Naive thymus-derived CD4-positive, alpha-beta T cell (primary cell): Measurements from ENCODE around the gene BLVRB. TPM values are rescaled to one million over a fixed set of nuclear protein-coding genes. Genes with fewer than 3 reads are reported as not detected.
A peak's percentile ranks its signal among the peaks of the same experiment; 100 is the strongest.
"Not testable (repeated sequence)": the region's sequence is repeated elsewhere in the genome, so short reads cannot be mapped to it uniquely, and the experiment has no call there.

ENCODE experiments used
- ATAC-seq: fragments of 150-1000 bp; cut with Tn5 transposase; 2 replicates; pipeline ENCODE4 v1.10.0; 2021; ENCODE audit warnings: mild to moderate bottlenecking, moderate library complexity
- CTCF ChIA-PET: fragments of 350-600 bp; sonication (Branson Sonifier 250); formaldehyde crosslinking; loops from one replicate; lab custom pipeline; 2021; ENCODE audit warnings: antibody characterized with exemption; lab: Charles Lee
- POLR2A ChIA-PET: fragments of 350-600 bp; sonication (Branson Sonifier 250); formaldehyde crosslinking; loops from one replicate; lab custom pipeline; 2021; ENCODE audit warnings: antibody characterized with exemption, inconsistent platforms; lab: Charles Lee
- DNase-seq, 9 donors: peaks; one replicate each; pipeline versions ENCODE4 v3.0.0 to v3.0.0-alpha.2; 2020 to 2022; ENCODE audit warnings: mixed read lengths in 1 of 9
- H3K27ac ChIP-seq: one replicate; pipeline ENCODE4 v1.7.0; 2013; ENCODE audit warnings: mild to moderate bottlenecking, low read depth, low read length, moderate library complexity
- H3K27me3 ChIP-seq, 2 donors: one replicate each; pipeline ENCODE4 v1.7.0; 2013; ENCODE audit warnings: low read length in 2 of 2, mild to moderate bottlenecking in 2 of 2, moderate library complexity in 2 of 2; ENCODE audit not compliant: control insufficient read depth in 2 of 2, insufficient read depth in 2 of 2
- H3K36me3 ChIP-seq, 3 experiments: 1 replicate in 2 of 3; 2 replicates in 1 of 3; pipeline ENCODE4 v1.7.0; 2013; ENCODE audit warnings: low read length in 3 of 3, mild to moderate bottlenecking in 3 of 3, moderate library complexity in 1 of 3; ENCODE audit not compliant: insufficient read depth in 3 of 3, control insufficient read depth in 2 of 3
- H3K4me1 ChIP-seq, 2 donors: one replicate each; pipeline ENCODE4 v1.7.0; 2013; ENCODE audit warnings: low read length in 2 of 2, mild to moderate bottlenecking in 2 of 2, moderate library complexity in 1 of 2; ENCODE audit not compliant: control insufficient read depth in 2 of 2, insufficient read depth in 2 of 2
- H3K4me3 ChIP-seq: 2 replicates; pipeline ENCODE4 v1.7.0; 2013; ENCODE audit warnings: mild to moderate bottlenecking, low read length
- H3K9me3 ChIP-seq, 3 experiments: 1 replicate in 2 of 3; 2 replicates in 1 of 3; pipeline ENCODE4 v1.7.0; 2013; ENCODE audit warnings: low read length in 3 of 3; ENCODE audit not compliant: control insufficient read depth in 2 of 3
- H3K27ac Mint-ChIP-seq, 9 donors: one replicate each; pipeline ENCODE4 v1.8.0; 2020 to 2022; ENCODE audit warnings: mixed read lengths in 9 of 9, mild to moderate bottlenecking in 8 of 9, moderate library complexity in 5 of 9, inconsistent platforms in 2 of 9
- H3K27me3 Mint-ChIP-seq, 5 donors: one replicate each; pipeline ENCODE4 v1.8.0; 2021 to 2022; ENCODE audit warnings: mixed read lengths in 5 of 5, mild to moderate bottlenecking in 1 of 5
- H3K36me3 Mint-ChIP-seq, 5 donors: one replicate each; pipeline ENCODE4 v1.8.0; 2020 to 2022; ENCODE audit warnings: mixed read lengths in 5 of 5, mild to moderate bottlenecking in 3 of 5, inconsistent platforms in 1 of 5
- H3K4me1 Mint-ChIP-seq, 7 donors: one replicate each; pipeline ENCODE4 v1.8.0; 2020 to 2022; ENCODE audit warnings: mixed read lengths in 7 of 7, mild to moderate bottlenecking in 3 of 7, inconsistent platforms in 1 of 7
- H3K4me3 Mint-ChIP-seq, 10 donors: one replicate each; pipeline ENCODE4 v1.8.0; 2020 to 2022; ENCODE audit warnings: mild to moderate bottlenecking in 10 of 10, mixed read lengths in 10 of 10, moderate library complexity in 6 of 10, inconsistent platforms in 2 of 10
- H3K9me3 Mint-ChIP-seq, 11 donors: one replicate each; pipeline ENCODE4 v1.8.0; 2020 to 2022; ENCODE audit warnings: mixed read lengths in 11 of 11, mild to moderate bottlenecking in 4 of 11, inconsistent platforms in 1 of 11, moderate library complexity in 1 of 11
- intact Hi-C, 2 donors: fragments of 100-400 bp; cut with micrococcal nuclease; formaldehyde crosslinking; loops; one replicate each; pipeline ENCODE4 v1.15.1; 2023
- polyA plus RNA-seq, 2 donors: library from polyadenylated mRNA; unstranded; fragments of 300-500 nt; fragmentation: Illumina TruSeq; gene quantifications; one replicate each; pipeline ENCODE4 v1.2.3, GENCODE V29; 2021
- total RNA-seq, 6 experiments: library from RNA in 5 of 6; stranded (reverse) in 5 of 6; gene quantifications; 1 replicate in 5 of 6; 2 replicates in 1 of 6; pipeline ENCODE4 v1.2.3 and lab custom pipeline; 2021 to 2026

BLVRB gene
- total and polyA plus RNA-seq, 7 experiments from 2014 or later = 11.0 to 42.2 (median 14.3) TPM

GRCh38 chr19:40412866-40413265, 52.7 kb downstream of the BLVRB start:
- no peak overlapping the region for H3K4me3 ChIP-seq
- Mint-ChIP-seq H3K27me3 (peaks cover 0 to 5% (median 0%) of the 10 kb centered on the region in 5 donors), H3K4me1 (peaks cover 3 to 31% (median 17%) of the 10 kb centered on the region in 7 donors), H3K4me3 (no peak overlapping the region), H3K27ac (no peak overlapping the region), H3K9me3 (peaks cover 0 to 1% (median 0%) of the 10 kb centered on the region in 11 donors), H3K36me3 (no peaks in the 10 kb centered on the region)
- no peaks in the 10 kb centered on the region for H3K9me3 ChIP-seq
- ChIA-PET CTCF (interaction anchor here (0.6 kb wide), 1 partner anchor 176 kb away, joined by 4 read pairs; no protein-coding TSS in a partner anchor), POLR2A (interaction anchor here (0.6 to 1.2 kb wide), 4 partner anchors 8 to 16 kb away, joined by 3 to 4 read pairs (median 4); partner anchors contain the start of gene SERTAD1)
- H3K4me1 ChIP-seq = peaks cover 0 to 4% of the 10 kb centered on the region in 2 donors
- no peak overlapping the region for H3K27ac ChIP-seq
- DNase-seq (no peak), ATAC-seq (no peak)
- H3K36me3 ChIP-seq = no peaks in the 10 kb centered on the region
- intact Hi-C loops = no loop called here
- H3K27me3 ChIP-seq = no peaks in the 10 kb centered on the region

- DNase-seq (peak in 1 of 9 donors; percentile 1), ATAC-seq (no peak)
- peaks cover 0 to 1% (median 0%) of the 10 kb centered on the region in 11 donors for H3K9me3 Mint-ChIP-seq
- H3K4me1 Mint-ChIP-seq = peaks cover 6 to 28% (median 15%) of the 10 kb centered on the region in 7 donors
- CTCF ChIA-PET = interaction anchor here (0.6 kb wide), 1 partner anchor 175 kb away, joined by 4 read pairs; no protein-coding TSS in a partner anchor
- no peaks in the 10 kb centered on the region for H3K36me3 Mint-ChIP-seq
- intact Hi-C loops = no loop called here
- Histone ChIP-seq H3K27me3 (no peaks in the 10 kb centered on the region), H3K9me3 (no peaks in the 10 kb centered on the region), H3K4me3 (no peak overlapping the region), H3K4me1 (peaks cover 0 to 6% of the 10 kb centered on the region in 2 donors), H3K36me3 (no peaks in the 10 kb centered on the region), H3K27ac (no peak overlapping the region)
- no peak overlapping the region for H3K4me3 Mint-ChIP-seq
- no peak overlapping the region for H3K27ac Mint-ChIP-seq
- peaks cover 0 to 5% (median 0%) of the 10 kb centered on the region in 5 donors for H3K27me3 Mint-ChIP-seq
- POLR2A ChIA-PET = interaction anchor here (0.6 to 1.2 kb wide), 3 partner anchors 9 to 15 kb away, joined by 3 to 4 read pairs (median 4); partner anchors contain the start of gene SERTAD1
Observed at GRCh38 chr19:40411958-40412499, 53.5 kb downstream of the BLVRB start.

DNA sequence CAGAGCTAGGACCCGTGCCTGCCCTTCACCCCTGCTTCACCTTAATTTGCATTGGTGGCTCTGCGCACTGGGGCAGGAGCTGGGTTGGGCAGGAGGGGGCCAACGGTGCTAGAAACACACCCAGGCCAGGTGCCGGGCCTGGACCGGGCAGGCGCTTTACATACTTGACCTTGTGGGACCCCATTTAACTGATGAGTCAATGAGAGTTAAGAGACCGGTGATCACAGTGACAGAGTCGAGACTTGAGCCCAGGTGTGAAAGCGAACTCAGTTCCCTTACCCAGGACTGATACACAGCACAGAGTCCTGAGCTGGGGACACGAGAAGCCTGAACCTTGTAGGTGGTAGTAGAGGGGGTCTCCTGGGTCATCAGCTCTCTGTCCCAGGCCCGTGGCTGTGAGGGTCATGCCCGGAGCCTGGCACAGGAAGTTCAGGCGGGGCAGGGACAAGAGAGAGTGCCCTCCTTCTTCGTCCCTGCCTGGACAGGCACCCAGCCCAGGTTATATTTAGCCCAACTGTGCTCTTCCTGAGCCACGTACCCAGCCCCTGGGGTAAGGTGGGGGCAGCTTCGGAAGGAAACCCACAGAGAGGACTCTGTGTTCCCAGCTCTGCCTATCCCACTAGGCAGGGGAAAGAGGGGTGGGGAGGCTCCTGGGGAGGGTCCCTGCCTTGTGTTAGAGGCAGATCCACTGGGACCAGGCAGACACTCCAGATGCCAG, 54.3 kb downstream of the BLVRB start:
- H3K36me3 ChIP-seq = no peaks in the 10 kb centered on the region
- Mint-ChIP-seq H3K4me3 (no peak overlapping the region), H3K9me3 (peaks cover 0 to 1% (median 0%) of the 10 kb centered on the region in 11 donors), H3K4me1 (peaks cover 6 to 23% (median 11%) of the 10 kb centered on the region in 7 donors), H3K27me3 (peaks cover 0 to 5% (median 0%) of the 10 kb centered on the region in 5 donors), H3K36me3 (no peaks in the 10 kb centered on the region), H3K27ac (peak overlapping the region in 1 of 9 donors; percentile 80)
- H3K27ac ChIP-seq = no peak overlapping the region
- DNase-seq = peak in 1 of 9 donors; percentile 3
- POLR2A ChIA-PET = interaction anchor here (0.6 to 1.3 kb wide), 3 partner anchors 9 to 19 kb away, joined by 3 to 4 read pairs (median 4); no protein-coding TSS in a partner anchor
- H3K9me3 ChIP-seq = no peaks in the 10 kb centered on the region
- CTCF ChIA-PET = interaction anchor here (0.6 kb wide), 1 partner anchor 42 kb away, joined by 3 read pairs; no protein-coding TSS in a partner anchor
- no peak for ATAC-seq
- H3K4me1 ChIP-seq = peaks cover 0 to 6% of the 10 kb centered on the region in 2 donors
- intact Hi-C loops = no loop called here
- no peaks in the 10 kb centered on the region for H3K27me3 ChIP-seq
- H3K4me3 ChIP-seq = no peak overlapping the region

DNA sequence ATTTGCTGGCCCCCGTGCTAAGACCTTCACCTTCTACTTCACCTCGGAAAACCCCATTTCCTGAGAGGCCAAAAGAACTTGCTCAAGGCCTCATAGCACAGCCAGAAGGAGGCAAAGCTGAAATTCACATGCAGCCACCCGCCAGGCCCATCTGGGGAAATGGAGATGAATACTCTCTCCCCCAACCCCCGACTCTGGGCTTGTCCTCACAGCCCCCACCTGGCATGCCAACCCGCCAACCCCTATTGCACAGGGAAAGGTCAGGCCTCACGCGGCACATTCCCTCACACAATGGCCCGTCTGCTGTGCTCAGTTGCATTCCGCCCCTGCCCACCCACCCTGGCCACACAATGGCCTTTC, 55.5 kb downstream of the BLVRB start:
- peaks cover 6 to 14% (median 11%) of the 10 kb centered on the region in 7 donors for H3K4me1 Mint-ChIP-seq
- H3K4me3 Mint-ChIP-seq = no peak overlapping the region
- H3K27ac Mint-ChIP-seq = no peak overlapping the region
- intact Hi-C loops = no loop called here
- POLR2A ChIA-PET = interaction anchor here (0.5 kb wide), 1 partner anchor 819 kb away, joined by 3 read pairs; no protein-coding TSS in a partner anchor
- H3K27me3 Mint-ChIP-seq = peaks cover 0 to 5% (median 0%) of the 10 kb centered on the region in 5 donors
- CTCF ChIA-PET = no interaction called here
- peaks cover 0 to 2% (median 0%) of the 10 kb centered on the region in 11 donors for H3K9me3 Mint-ChIP-seq
- Histone ChIP-seq H3K4me1 (peaks cover 0 to 6% of the 10 kb centered on the region in 2 donors), H3K36me3 (no peaks in the 10 kb centered on the region), H3K27ac (no peak overlapping the region), H3K9me3 (no peaks in the 10 kb centered on the region), H3K27me3 (no peaks in the 10 kb centered on the region), H3K4me3 (no peak overlapping the region)
- ATAC-seq (no peak), DNase-seq (no peak)
- no peaks in the 10 kb centered on the region for H3K36me3 Mint-ChIP-seq

- H3K4me3 Mint-ChIP-seq, ATAC-seq, H3K36me3 Mint-ChIP-seq, H3K9me3 Mint-ChIP-seq, H3K27me3 ChIP-seq, H3K27me3 Mint-ChIP-seq, H3K4me3 ChIP-seq, intact Hi-C loops, H3K36me3 ChIP-seq, DNase-seq, H3K4me1 ChIP-seq, H3K9me3 ChIP-seq, H3K27ac ChIP-seq, CTCF ChIA-PET: not testable (repeated sequence)
- H3K4me1 Mint-ChIP-seq = peaks cover 3 to 21% (median 17%) of the 10 kb centered on the region in 7 donors
- H3K27ac Mint-ChIP-seq = peak overlapping the region in 2 of 9 donors; percentile 21 to 41
- POLR2A ChIA-PET = interaction anchor here (0.8 to 1.2 kb wide), 4 partner anchors 15 to 27 kb away, joined by 3 to 4 read pairs (median 4); partner anchors contain the start of gene SERTAD1
Observed at GRCh38 chr19:40408598-40408925, 57.0 kb downstream of the BLVRB start.

DNA sequence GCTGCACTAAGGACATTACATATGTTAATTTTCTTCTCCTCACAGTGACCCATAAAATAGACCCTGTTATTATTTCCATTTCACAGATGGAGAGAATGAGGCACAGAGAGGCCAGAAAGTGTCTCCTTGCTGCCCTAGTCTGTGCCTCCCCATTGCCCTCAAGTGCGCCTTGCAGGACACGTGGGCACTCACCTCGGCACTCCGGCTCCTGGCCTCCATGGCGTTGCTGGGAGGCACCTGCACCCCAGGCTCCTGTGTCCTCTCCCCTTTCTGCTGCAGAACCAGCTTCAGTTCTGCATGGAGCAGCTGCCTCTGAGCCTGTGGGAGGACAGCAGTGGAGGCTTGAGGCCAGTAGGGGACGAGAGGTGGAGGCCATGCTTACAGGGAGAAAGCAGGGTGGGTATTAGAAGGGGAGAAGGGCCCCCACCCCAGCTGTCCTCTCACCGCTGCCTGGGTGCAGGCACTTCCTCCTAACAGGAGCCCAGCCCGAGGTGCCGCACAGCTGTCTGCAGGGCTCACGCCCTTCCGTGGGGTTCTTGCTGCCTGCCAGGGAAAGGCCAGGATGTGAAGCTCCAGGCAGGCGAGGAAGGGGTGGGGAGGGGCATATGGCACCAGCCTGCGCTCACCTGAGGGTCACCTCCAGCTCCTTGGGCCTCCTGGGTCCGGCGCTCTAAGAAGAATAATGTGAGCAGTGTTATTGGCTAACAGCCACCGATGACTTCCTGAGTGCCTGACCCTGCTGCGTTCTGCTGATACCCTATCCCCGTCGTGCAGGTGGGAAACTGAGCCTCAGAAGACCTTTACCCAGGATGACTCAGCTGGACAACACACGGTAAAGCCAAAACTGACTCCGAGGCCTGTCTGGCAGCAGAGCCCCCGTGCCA, 57.6 kb downstream of the BLVRB start:
- ChIA-PET POLR2A (interaction anchor here (0.8 to 1.2 kb wide), 3 partner anchors 15 to 28 kb away, joined by 3 to 4 read pairs (median 4); partner anchors contain the start of gene SERTAD1), CTCF (no interaction called here)
- peak overlapping the region in 2 of 10 donors; percentile 29 to 33 for H3K4me3 Mint-ChIP-seq
- H3K36me3 Mint-ChIP-seq = no peaks in the 10 kb centered on the region
- H3K4me1 Mint-ChIP-seq = peaks cover 0 to 25% (median 21%) of the 10 kb centered on the region in 7 donors
- Histone ChIP-seq H3K36me3 (no peaks in the 10 kb centered on the region), H3K9me3 (no peaks in the 10 kb centered on the region), H3K4me1 (peaks cover 5 to 11% of the 10 kb centered on the region in 2 donors), H3K27ac (no peak overlapping the region), H3K4me3 (no peak overlapping the region), H3K27me3 (no peaks in the 10 kb centered on the region)
- H3K27ac Mint-ChIP-seq = peak overlapping the region in 2 of 9 donors; percentile 41 to 46
- H3K27me3 Mint-ChIP-seq = no peaks in the 10 kb centered on the region
- H3K9me3 Mint-ChIP-seq = peaks cover 0 to 3% (median 0%) of the 10 kb centered on the region in 11 donors
- ATAC-seq = no peak
- DNase-seq = peak in 1 of 9 donors; percentile 15
- intact Hi-C loops = no loop called here
